GM19463 (cell line): ENCODE measurements around the gene CEMIP.
A peak's percentile ranks its signal among the peaks of the same experiment; 100 is the strongest.

Experiments used
- ATAC-seq: cut with Tn5 transposase; IDR thresholded peaks from one replicate; pipeline ENCODE4 v1.9.1; 2021; ENCODE audit warnings: mild to moderate bottlenecking, moderate library complexity; ENCODE audit not compliant: unreplicated experiment

CEMIP gene

GRCh38 chr15:80971143-80971542 is 192.0 kb downstream of the CEMIP start:
- no peak for ATAC-seq

- no peak for ATAC-seq
Observed at GRCh38 chr15:80972276-80972675, 193.1 kb downstream of the CEMIP start.

GRCh38 chr15:80974914-80975313 is 195.7 kb downstream of the CEMIP start:
- ATAC-seq: no peak

- ATAC-seq: no peak
Observed at GRCh38 chr15:80976851-80977250, 197.7 kb downstream of the CEMIP start.

GRCh38 chr15:80977627-80978036 is 198.5 kb downstream of the CEMIP start:
- no peak for ATAC-seq

GRCh38 chr15:80978685-80979329 is 199.6 kb downstream of the CEMIP start:
- ATAC-seq: no peak

- ATAC-seq: no peak
Observed at GRCh38 chr15:80979538-80980200, 200.5 kb downstream of the CEMIP start.

- no peak for ATAC-seq
Observed at GRCh38 chr15:80982205-80982604, 203.0 kb downstream of the CEMIP start.

- ATAC-seq: no peak
Observed at GRCh38 chr15:80982839-80983238, 203.7 kb downstream of the CEMIP start.

GRCh38 chr15:80984856-80985255 is 205.7 kb downstream of the CEMIP start:
- ATAC-seq: no peak

- no peak for ATAC-seq
Observed at GRCh38 chr15:80985981-80986380, 206.8 kb downstream of the CEMIP start.

- no peak for ATAC-seq
Observed at GRCh38 chr15:80986487-80986886, 207.3 kb downstream of the CEMIP start.

GRCh38 chr15:80988148-80988796 is 209.1 kb downstream of the CEMIP start:
- ATAC-seq: no peak

- ATAC-seq: peak; percentile 1
Observed at GRCh38 chr15:80989081-80989517, 209.9 kb downstream of the CEMIP start.

- ATAC-seq: peak; percentile 95
Observed at GRCh38 chr15:80989518-80990478, 210.6 kb downstream of the CEMIP start, which contains the start of gene MESD. Gene MESD, minus strand, starts transcription at chr15:80989819. Its CDS starts 28 bp downstream, at chr15:80989791.

GRCh38 chr15:80990955-80991354 is 211.8 kb downstream of the CEMIP start:
- no peak for ATAC-seq

- no peak for ATAC-seq
Observed at GRCh38 chr15:80991421-80991820, 212.3 kb downstream of the CEMIP start.

- ATAC-seq: no peak
Observed at GRCh38 chr15:80992006-80992405, 212.8 kb downstream of the CEMIP start.

- no peak for ATAC-seq
Observed at GRCh38 chr15:80992441-80992840, 213.3 kb downstream of the CEMIP start.

GRCh38 chr15:80996247-80996646 is 217.1 kb downstream of the CEMIP start:
- no peak for ATAC-seq

GRCh38 chr15:80997692-80998091 is 218.5 kb downstream of the CEMIP start:
- ATAC-seq: no peak
